Vagina (tissue), 2 donors: ENCODE results near the gene DRD4.

Experiments used
- POLR2A ChIP-seq, 2 donors: fragments of 450-650 bp; IDR thresholded peaks; one replicate each; pipeline ENCODE4 v1.6.1; 2017; ENCODE audit warnings: antibody characterized with exemption in 2 of 2, mild to moderate bottlenecking in 2 of 2, moderate library complexity in 2 of 2
- POLR2AphosphoS5 ChIP-seq, 2 donors: sonication (generic); formaldehyde crosslinking; IDR thresholded peaks; one replicate each; pipeline ENCODE4 v1.9.0; 2017; ENCODE audit warnings: antibody characterized with exemption in 2 of 2, mild to moderate bottlenecking in 2 of 2, low read depth in 1 of 2; ENCODE audit not compliant: insufficient read depth in 1 of 2
- TF ChIP-seq, protein P1 (sequence below), 3 experiments: fragments of 450-650 bp in 2 of 3; fragments of 200-600 bp in 1 of 3; sonication (generic) in 1 of 3; IDR thresholded peaks; one replicate each; pipeline ENCODE4 v1.5.1; 2017 to 2019; ENCODE audit warnings: antibody characterized with exemption in 3 of 3, mild to moderate bottlenecking in 2 of 3, moderate library complexity in 2 of 3

DNA sequence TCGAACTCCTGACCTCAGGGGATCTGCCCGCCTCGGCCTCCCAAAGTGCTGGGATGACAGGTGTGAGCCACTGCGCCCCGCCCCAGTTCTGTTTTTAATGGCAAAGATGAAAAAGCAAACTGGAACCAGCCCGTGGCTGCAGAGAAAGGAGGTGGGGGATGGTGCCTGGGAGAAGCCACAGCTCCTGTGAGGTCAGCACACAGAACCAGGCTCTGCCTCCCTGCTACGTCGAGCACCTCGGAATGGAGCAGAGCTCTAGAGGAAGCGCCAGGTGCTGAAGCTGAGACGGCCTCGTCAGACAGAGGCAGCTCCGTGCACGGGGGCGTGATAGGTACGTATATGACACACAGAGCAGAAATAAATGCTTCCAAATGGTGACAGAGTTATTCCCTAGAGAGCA is 8.5 kb downstream of the DRD4 start:
- TF ChIP-seq POLR2A (IDR thresholded peaks at IDR 0.05) (no peak), POLR2AphosphoS5 (IDR thresholded peaks at IDR 0.05; ENCODE audit: insufficient read depth in 1 of 2, low read depth in 1 of 2) (no peak)
- TF ChIP-seq, protein P1, sequence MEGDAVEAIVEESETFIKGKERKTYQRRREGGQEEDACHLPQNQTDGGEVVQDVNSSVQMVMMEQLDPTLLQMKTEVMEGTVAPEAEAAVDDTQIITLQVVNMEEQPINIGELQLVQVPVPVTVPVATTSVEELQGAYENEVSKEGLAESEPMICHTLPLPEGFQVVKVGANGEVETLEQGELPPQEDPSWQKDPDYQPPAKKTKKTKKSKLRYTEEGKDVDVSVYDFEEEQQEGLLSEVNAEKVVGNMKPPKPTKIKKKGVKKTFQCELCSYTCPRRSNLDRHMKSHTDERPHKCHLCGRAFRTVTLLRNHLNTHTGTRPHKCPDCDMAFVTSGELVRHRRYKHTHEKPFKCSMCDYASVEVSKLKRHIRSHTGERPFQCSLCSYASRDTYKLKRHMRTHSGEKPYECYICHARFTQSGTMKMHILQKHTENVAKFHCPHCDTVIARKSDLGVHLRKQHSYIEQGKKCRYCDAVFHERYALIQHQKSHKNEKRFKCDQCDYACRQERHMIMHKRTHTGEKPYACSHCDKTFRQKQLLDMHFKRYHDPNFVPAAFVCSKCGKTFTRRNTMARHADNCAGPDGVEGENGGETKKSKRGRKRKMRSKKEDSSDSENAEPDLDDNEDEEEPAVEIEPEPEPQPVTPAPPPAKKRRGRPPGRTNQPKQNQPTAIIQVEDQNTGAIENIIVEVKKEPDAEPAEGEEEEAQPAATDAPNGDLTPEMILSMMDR (IDR thresholded peaks at IDR 0.05), result no peak
